Measurements from ENCODE around the gene PYCARD.
A peak's percentile ranks its signal among the peaks of the same experiment; 100 is the strongest.
"Not testable (repeated sequence)": the region's sequence is repeated elsewhere in the genome, so short reads cannot be mapped to it uniquely, and the experiment has no call there.

PYCARD gene

DNA sequence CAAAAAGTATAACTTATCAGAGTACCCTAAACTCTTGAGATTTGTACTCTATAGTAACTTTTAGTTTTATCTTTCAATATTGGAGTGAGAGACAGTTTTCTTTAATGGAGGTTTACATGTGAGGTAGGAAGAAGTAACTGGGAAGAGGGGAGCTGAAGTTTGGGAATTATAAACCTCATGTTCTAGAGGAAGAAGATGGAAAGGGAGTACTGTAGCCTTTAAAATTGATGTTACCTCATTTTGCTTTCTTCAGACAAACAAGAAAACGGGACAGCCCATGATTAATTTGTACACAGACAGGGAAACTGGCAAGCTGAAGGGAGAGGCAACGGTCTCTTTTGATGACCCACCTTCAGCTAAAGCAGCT lies 13.2 kb downstream of the PYCARD start:
- DNase-seq = no peak

- no peak for DNase-seq
These were observed 13.8 kb downstream of the PYCARD start for GRCh38 chr16:31188450-31189411.

DNA sequence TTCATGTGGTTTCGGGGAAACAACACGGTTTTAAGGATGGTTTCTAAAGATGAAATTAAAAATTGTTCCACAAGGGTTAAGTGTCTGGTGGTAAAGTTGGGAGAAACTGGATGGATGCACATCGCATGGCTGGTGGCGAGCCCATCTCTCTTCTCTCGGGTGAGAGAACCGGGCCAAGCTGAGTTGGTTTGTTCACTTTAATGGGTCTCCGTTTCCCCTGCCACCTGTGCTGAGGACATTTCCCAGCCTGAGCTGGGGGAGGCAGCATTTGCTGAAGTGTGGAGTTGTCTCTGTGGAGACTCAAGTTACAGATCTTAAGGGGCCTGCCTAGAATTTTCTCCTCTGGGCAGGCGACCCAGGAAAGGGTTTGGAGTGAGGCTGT lies 14.8 kb downstream of the PYCARD start:
- DNase-seq = no peak

DNA sequence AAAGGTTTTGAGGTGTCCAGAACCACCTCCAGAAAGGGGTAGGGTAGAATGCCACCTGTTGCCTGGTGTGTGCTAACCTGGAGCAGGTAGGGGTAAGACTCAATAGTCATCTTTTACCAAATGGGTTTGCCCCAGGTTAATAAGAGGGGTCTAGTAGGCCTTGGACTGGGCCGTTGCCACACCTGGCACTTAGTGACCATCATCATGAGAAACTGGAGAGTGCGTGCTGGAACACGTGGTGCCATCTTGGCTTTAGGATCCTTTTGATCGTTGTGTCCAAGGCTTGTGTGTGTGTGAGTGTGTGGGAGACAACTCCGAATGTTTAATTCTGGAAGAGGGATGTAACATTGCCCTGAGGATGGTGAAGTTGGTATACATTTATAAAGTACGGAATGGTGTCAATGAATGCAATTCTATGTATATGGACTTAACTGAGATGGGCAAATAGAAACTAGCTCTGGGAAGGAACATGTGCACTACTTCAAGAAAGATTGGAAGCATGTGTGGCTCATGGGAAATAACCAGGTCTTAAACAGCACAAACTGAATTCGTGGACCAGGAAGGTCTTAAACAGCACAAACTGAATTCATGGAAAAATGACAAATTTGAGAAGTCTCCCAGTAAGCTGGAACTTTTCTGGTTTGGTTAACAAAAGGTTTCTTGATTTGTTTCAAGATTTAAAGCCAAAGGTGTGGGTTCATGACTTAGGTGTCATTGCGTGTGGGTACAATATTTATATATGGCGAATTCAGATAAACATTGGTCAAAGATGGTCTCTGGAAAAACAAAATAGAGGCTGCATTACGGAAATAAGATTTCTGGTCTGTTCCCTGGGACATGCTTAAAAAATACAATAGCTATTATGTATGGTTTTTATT lies 15.4 kb downstream of the PYCARD start:
- DNase-seq = no peak

DNA sequence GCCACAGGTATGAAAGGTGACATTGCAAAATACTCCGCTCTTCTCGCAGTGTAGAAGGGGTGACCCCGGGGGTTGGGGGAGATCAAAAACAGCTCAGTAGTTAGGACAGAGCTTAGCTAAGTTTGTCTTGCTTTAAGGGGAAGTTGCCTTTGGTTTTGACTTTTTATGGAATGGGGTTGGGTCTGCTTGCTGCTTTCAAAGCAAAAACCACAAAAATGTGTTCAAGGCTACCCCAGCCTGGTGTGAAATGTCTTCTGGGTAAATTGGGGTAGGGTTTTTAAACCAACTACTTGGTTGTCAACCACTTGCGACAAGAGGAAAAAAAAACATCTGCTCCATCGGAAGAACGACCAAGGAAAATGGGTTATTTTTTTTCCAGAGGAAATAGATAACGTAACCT lies 16.4 kb downstream of the PYCARD start:
- no peak for DNase-seq

GRCh38 chr16:31185339-31185738 lies 17.2 kb downstream of the PYCARD start:
- DNase-seq = no peak

- no peak for DNase-seq
These were observed 17.7 kb downstream of the PYCARD start for GRCh38 chr16:31184888-31185287.

GRCh38 chr16:31183432-31184428 lies 18.8 kb downstream of the PYCARD start:
- DNase-seq = no peak

DNA sequence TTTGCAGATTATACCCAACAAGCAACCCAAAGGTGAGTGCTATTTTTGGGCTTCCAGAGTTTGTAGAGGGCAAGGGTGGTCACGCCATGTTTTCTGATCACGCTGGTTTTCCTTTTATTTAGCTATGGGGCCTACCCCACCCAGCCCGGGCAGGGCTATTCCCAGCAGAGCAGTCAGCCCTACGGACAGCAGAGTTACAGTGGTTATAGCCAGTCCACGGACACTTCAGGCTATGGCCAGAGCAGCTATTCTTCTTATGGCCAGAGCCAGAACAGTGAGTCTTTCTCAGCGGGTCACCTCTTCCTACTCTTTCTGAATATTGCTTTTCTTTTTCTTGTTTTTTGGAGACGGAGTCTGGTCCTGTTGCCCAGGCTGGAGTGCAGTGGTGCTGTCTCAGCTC lies 20.2 kb downstream of the PYCARD start:
- no peak for DNase-seq

GRCh38 chr16:31181102-31181830 lies 21.3 kb downstream of the PYCARD start:
- DNase-seq = no peak

DNA sequence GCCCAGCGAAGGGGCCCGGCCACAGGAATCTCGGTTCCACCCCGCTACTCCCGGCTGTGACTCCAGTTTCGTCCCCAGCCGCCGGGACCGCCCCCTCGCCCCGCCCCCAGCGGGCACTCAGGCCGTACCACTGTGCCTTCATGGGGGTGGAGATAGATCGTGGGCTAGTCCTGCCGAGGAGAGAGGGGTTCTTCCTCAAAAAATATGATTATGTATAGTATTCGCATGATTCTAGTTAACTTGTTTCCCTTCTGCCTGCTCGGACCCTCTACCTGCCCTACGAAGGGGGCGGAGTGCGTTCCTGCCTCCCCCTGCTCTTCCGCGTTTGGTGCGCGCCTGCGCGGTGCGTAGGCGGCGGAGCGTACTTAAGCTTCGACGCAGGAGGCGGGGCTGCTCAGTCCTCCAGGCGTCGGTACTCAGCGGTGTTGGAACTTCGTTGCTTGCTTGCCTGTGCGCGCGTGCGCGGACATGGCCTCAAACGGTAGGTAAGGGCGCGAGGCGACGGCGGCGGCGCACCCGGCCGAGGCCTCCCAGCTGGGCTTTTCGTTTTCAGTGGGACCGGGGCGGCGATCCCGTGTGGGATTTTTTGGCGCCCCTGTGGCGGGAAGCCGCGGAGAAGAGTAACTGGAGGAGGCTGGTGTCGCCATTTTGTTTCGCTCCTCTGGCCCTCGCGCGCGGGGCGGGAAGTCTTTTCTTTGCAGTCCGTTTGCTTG lies 22.7 kb downstream of the PYCARD start, which contains the start of gene FUS:
Gene FUS (plus strand): TSS at position 393 of the 713 bp plus-strand sequence. CDS start 76 bp downstream, at position 469.
- DNase-seq = peak; percentile 72 to 92

- peak in 1 of 2 experiments; percentile 42 for DNase-seq
These were observed 23.3 kb downstream of the PYCARD start for GRCh38 chr16:31179219-31179746.

DNA sequence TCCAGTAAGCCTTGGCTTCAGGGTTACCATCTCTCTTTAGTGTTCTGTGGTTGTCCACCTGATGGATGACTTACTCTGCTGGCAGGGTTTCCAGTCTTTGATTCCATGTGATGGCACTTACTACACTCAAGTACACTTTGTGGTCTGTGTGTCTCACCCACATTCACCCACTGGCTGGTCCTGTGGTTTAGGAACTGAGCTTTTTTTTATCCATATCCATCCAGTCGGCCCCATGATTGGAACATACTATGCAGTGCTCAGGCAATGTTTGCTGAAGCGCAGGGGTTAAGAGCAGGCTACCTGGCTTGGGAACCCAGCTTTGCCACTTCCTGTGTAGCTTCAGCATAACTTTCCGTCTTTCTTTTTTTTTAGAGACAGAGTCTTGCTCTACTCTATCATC lies 25.4 kb downstream of the PYCARD start:
- DNase-seq = no peak

GRCh38 chr16:31170048-31170447 lies 32.5 kb downstream of the PYCARD start:
- DNase-seq = not testable (repeated sequence)

DNA sequence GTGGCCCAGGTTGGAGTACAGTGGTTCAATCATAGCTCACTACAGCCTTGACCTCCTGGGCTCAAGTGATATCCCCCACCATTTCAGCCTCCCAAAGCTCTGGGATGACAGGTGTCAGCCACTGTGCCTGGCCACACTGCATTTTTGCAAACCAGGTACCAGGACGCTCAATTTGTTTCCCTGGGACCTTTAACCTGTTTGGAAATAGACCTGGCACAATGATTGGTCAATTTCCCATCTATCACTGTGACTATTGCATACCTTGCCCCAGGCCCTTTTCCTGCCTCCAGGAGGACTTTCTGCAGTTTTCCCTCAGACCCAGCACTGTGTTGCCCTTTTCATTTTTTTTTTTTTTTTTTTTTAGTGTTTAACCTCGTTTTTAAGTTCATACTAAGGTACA lies 33.7 kb downstream of the PYCARD start:
- no peak for DNase-seq

- no peak for DNase-seq
These were observed 35.2 kb downstream of the PYCARD start for GRCh38 chr16:31167315-31167714.

GRCh38 chr16:31157136-31157535 lies 45.4 kb downstream of the PYCARD start:
- DNase-seq = peak in 1 of 2 experiments; percentile 18
